B cell (primary cell): ENCODE data around the gene TMEM213. TPM values are rescaled to one million over a fixed set of nuclear protein-coding genes. Genes with fewer than 3 reads are reported as not detected.

ENCODE experiments used
- ATAC-seq: fragments of 200-7000 bp; cut with Tn5 transposase; one replicate; pipeline ENCODE4 v1.10.0; 2021; ENCODE audit warnings: low read depth, mild to moderate bottlenecking, moderate number of reproducible peaks, moderate library complexity
- CTCF ChIA-PET: fragments of 350-600 bp; sonication (Branson Sonifier 250); formaldehyde crosslinking; loops from one replicate; lab custom pipeline; 2021; ENCODE audit warnings: antibody characterized with exemption, inconsistent platforms; lab: Charles Lee
- POLR2A ChIA-PET: fragments of 350-600 bp; sonication (Branson Sonifier 250); formaldehyde crosslinking; loops from one replicate; lab custom pipeline; 2021; ENCODE audit warnings: antibody characterized with exemption; lab: Charles Lee
- DNase-seq: peaks from one replicate; pipeline ENCODE4 v3.0.0; 2013
- H2AFZ ChIP-seq: 2 replicates; pipeline ENCODE4 v1.6.1; 2012; ENCODE audit warnings: mild to moderate bottlenecking, low read depth, low read length; ENCODE audit not compliant: insufficient read depth, poor library complexity, severe bottlenecking
- H3K27ac ChIP-seq, 2 donors: 1 replicate in 1 of 2; 2 replicates in 1 of 2; pipeline ENCODE4 v1.5.1; 2012 to 2013; ENCODE audit warnings: low read length in 2 of 2, mild to moderate bottlenecking in 2 of 2, moderate library complexity in 1 of 2
- H3K27me3 ChIP-seq, 4 experiments: fragments of 200-600 bp in 1 of 4; sonication (generic) in 1 of 4; replicated peaks in 1 of 4; 1 replicate in 2 of 4; 2 replicates in 2 of 4; pipeline versions ENCODE4 v1.6.1 to v1.7.0; 2013 to 2016; ENCODE audit warnings: low read length in 3 of 4, mild to moderate bottlenecking in 2 of 4, mixed read lengths in 1 of 4, moderate library complexity in 1 of 4; ENCODE audit not compliant: insufficient read depth in 4 of 4, control insufficient read depth in 3 of 4; ENCODE audit errors: control extremely low read depth in 1 of 4
- H3K36me3 ChIP-seq, 2 experiments: replicated peaks in 1 of 2; 1 replicate in 1 of 2; 2 replicates in 1 of 2; pipeline versions ENCODE4 v1.6.1 to v1.7.1; 2013; ENCODE audit warnings: low read length in 1 of 2; ENCODE audit not compliant: insufficient read depth in 2 of 2, control insufficient read depth in 1 of 2; ENCODE audit errors: control extremely low read depth in 1 of 2, extremely low read depth in 1 of 2
- H3K4me1 ChIP-seq, 2 donors: fragments of 200-600 bp in 1 of 2; sonication (generic) in 1 of 2; 1 replicate in 1 of 2; 2 replicates in 1 of 2; pipeline versions ENCODE4 v1.5.1 to v1.6.1; 2013 to 2017; ENCODE audit warnings: low read length in 2 of 2; ENCODE audit not compliant: control insufficient read depth in 2 of 2, insufficient read depth in 2 of 2
- H3K4me2 ChIP-seq: replicated peaks from 2 replicates; pipeline ENCODE3; 2012; ENCODE audit warnings: mild to moderate bottlenecking, low read depth, low read length; ENCODE audit not compliant: poor library complexity, severe bottlenecking
- H3K4me3 ChIP-seq, 5 experiments: fragments of 200-600 bp in 1 of 5; sonication (generic) in 1 of 5; 1 replicate in 3 of 5; 2 replicates in 2 of 5; pipeline versions ENCODE4 v1.5.1 to v1.7.0; 2011 to 2016; ENCODE audit warnings: low read length in 4 of 5, mild to moderate bottlenecking in 4 of 5, low read depth in 2 of 5, control low read depth in 1 of 5, moderate library complexity in 1 of 5; ENCODE audit not compliant: insufficient read depth in 1 of 5; ENCODE audit errors: control extremely low read depth in 1 of 5, extremely low read depth in 1 of 5
- H3K79me2 ChIP-seq: fragments of 200-600 bp; sonication (generic); one replicate; pipeline ENCODE4 v1.6.0; 2016; ENCODE audit warnings: low read length; ENCODE audit not compliant: control insufficient read depth, insufficient read depth
- H3K9ac ChIP-seq: fragments of 200-600 bp; sonication (generic); 2 replicates; pipeline ENCODE4 v1.6.1; 2017; ENCODE audit warnings: mild to moderate bottlenecking, low read length, moderate library complexity
- H3K9me3 ChIP-seq, 3 donors: one replicate each; pipeline versions ENCODE4 v1.6.1 to v1.7.1; 2013; ENCODE audit warnings: low read length in 2 of 3; ENCODE audit not compliant: control insufficient read depth in 2 of 3, insufficient read depth in 1 of 3; ENCODE audit errors: control extremely low read depth in 1 of 3
- H4K20me1 ChIP-seq: 2 replicates; pipeline ENCODE4 v1.6.0; 2012; ENCODE audit warnings: mild to moderate bottlenecking, low read length; ENCODE audit not compliant: insufficient read depth, control insufficient read depth, poor library complexity, severe bottlenecking
- H3K27ac Mint-ChIP-seq: one replicate; pipeline ENCODE4 v1.8.0; 2021; ENCODE audit warnings: mixed read lengths
- H3K27me3 Mint-ChIP-seq: one replicate; pipeline ENCODE4 v1.8.0; 2021; ENCODE audit warnings: mixed read lengths
- H3K4me1 Mint-ChIP-seq: one replicate; pipeline ENCODE4 v1.8.0; 2021; ENCODE audit warnings: mixed read lengths
- H3K4me3 Mint-ChIP-seq: one replicate; pipeline ENCODE4 v1.8.0; 2021; ENCODE audit warnings: mixed read lengths
- H3K9me3 Mint-ChIP-seq: one replicate; pipeline ENCODE4 v1.8.0; 2022; ENCODE audit warnings: mixed read lengths; ENCODE audit not compliant: insufficient read depth
- EZH2 ChIP-seq: IDR thresholded peaks from 2 replicates; pipeline ENCODE4 v1.6.1; 2012; ENCODE audit warnings: borderline replicate concordance, low read depth, mild to moderate bottlenecking, moderate library complexity, low read length; ENCODE audit not compliant: insufficient read depth, poor library complexity, severe bottlenecking
- WGBS: methylation state at CpG from one replicate; pipeline ENCODE4 v1.1.5; 2013; ENCODE audit warnings: missing lambda C conversion rate; ENCODE audit not compliant: insufficient coverage; 5-methylcytosine and 5-hydroxymethylcytosine counted together
- intact Hi-C: fragments of 100-400 bp; cut with micrococcal nuclease; formaldehyde crosslinking; loops from one replicate; pipeline ENCODE4 v1.10.0; 2022
- polyA plus RNA-seq: library from polyadenylated mRNA; depleted of rRNA; stranded (reverse); fragments of >200 nt; gene quantifications from 2 replicates; pipeline ENCODE4 v1.2.3, GENCODE V29; 2012
- total RNA-seq, 2 donors: library from RNA; stranded (reverse); fragments of 120-200 nt in 1 of 2; gene quantifications; 1 replicate in 1 of 2; 2 replicates in 1 of 2; pipeline versions ENCODE4 v1.2.3 to v1.2.4, GENCODE V29; 2013 to 2022
- TF ChIP-seq, protein P1 (sequence below): fragments of 200-600 bp; IDR thresholded peaks from one replicate; pipeline ENCODE4 v1.8.0; 2022; ENCODE audit warnings: antibody characterized with exemption, mild to moderate bottlenecking

The TMEM213 gene
- total and polyA plus RNA-seq, 2 donors (not counting 1 experiment from before 2014, with no cell fraction given) = not detected

DNA sequence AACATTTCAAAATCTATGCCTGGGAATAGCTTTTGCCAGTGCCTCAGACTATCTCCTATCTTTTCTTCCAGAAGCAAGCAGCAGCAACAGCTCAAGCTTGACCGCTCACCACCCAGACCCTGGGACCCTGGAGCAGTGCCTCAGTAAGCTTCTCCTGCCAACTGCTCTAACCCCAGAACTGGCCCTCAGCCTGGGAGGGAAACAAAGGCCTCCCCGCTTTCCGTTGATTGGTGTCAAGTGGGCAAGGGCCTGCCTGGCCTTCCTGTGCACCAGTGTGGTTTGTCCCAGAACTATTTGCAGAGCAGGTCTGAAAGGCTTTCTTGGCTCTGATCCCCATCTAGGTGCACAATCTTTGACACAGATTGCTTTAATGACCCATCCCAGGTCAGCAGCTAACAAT lies 3.5 kb downstream of the TMEM213 start:
- no peaks in the 10 kb centered on the region for H4K20me1 ChIP-seq
- intact Hi-C loops = no loop called here
- no peak for DNase-seq
- no peak overlapping the region for H3K27ac ChIP-seq
- H3K27ac Mint-ChIP-seq = no peak overlapping the region
- peaks cover 4% of the 10 kb centered on the region for H3K27me3 Mint-ChIP-seq
- CTCF ChIA-PET = no interaction called here
- H3K27me3 ChIP-seq = no peaks in the 10 kb centered on the region
- no peak overlapping the region for H3K4me3 ChIP-seq
- H3K9ac ChIP-seq = no peak overlapping the region
- no peaks in the 10 kb centered on the region for H3K4me1 Mint-ChIP-seq
- no peaks in the 10 kb centered on the region for H3K9me3 Mint-ChIP-seq
- H3K4me3 Mint-ChIP-seq = no peak overlapping the region
- no peaks in the 10 kb centered on the region for H3K36me3 ChIP-seq
- POLR2A ChIA-PET = no interaction called here
- H2AFZ ChIP-seq = no peak overlapping the region
- H3K4me2 ChIP-seq = no peak overlapping the region
- H3K9me3 ChIP-seq = no peaks in the 10 kb centered on the region
- no peaks in the 10 kb centered on the region for H3K4me1 ChIP-seq
- WGBS = 98% methylated on average over 3 of the region's 3 CpGs
- H3K79me2 ChIP-seq = no peaks in the 10 kb centered on the region
- ATAC-seq = no peak
- TF ChIP-seq, protein P1, sequence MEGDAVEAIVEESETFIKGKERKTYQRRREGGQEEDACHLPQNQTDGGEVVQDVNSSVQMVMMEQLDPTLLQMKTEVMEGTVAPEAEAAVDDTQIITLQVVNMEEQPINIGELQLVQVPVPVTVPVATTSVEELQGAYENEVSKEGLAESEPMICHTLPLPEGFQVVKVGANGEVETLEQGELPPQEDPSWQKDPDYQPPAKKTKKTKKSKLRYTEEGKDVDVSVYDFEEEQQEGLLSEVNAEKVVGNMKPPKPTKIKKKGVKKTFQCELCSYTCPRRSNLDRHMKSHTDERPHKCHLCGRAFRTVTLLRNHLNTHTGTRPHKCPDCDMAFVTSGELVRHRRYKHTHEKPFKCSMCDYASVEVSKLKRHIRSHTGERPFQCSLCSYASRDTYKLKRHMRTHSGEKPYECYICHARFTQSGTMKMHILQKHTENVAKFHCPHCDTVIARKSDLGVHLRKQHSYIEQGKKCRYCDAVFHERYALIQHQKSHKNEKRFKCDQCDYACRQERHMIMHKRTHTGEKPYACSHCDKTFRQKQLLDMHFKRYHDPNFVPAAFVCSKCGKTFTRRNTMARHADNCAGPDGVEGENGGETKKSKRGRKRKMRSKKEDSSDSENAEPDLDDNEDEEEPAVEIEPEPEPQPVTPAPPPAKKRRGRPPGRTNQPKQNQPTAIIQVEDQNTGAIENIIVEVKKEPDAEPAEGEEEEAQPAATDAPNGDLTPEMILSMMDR = no peak
- TF ChIP-seq EZH2 = no peak

DNA sequence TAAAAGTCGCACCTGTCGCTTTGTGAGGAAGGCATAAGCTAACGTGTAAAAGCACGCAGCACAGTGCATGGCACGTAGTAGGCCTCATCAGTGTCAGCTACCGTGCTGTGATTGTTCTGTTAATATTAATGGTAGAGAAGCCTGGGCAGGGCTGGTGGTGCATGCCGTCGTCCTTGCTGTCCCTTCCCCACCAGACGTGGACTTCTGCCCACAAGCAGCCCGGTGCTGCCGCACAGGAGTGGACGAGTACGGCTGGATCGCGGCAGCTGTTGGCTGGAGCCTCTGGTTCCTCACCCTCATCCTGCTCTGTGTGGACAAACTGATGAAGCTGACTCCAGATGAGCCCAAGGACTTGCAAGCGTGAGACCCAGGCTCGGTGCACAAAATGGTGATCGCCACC lies 4.9 kb downstream of the TMEM213 start:
- Histone ChIP-seq H3K36me3 (no peaks in the 10 kb centered on the region), H3K9me3 (peaks cover 0 to 2% (median under 1%) of the 10 kb centered on the region in 3 donors), H4K20me1 (no peaks in the 10 kb centered on the region), H2AFZ (no peak overlapping the region), H3K4me2 (no peak overlapping the region), H3K4me1 (no peaks in the 10 kb centered on the region), H3K9ac (no peak overlapping the region), H3K4me3 (no peak overlapping the region), H3K79me2 (no peaks in the 10 kb centered on the region), H3K27ac (no peak overlapping the region), H3K27me3 (no peaks in the 10 kb centered on the region)
- ChIA-PET CTCF (no interaction called here), POLR2A (no interaction called here)
- WGBS = 99% methylated on average over 13 of the region's 18 CpGs
- no peak for ATAC-seq
- Mint-ChIP-seq H3K27me3 (peaks cover 4% of the 10 kb centered on the region), H3K4me1 (no peaks in the 10 kb centered on the region), H3K27ac (no peak overlapping the region), H3K9me3 (peaks cover 4% of the 10 kb centered on the region), H3K4me3 (no peak overlapping the region)
- TF ChIP-seq, protein P1 = no peak
- TF ChIP-seq EZH2 = no peak
- intact Hi-C loops = no loop called here
- no peak for DNase-seq
